Fibroblast of lung (primary cell): ENCODE results near the gene GPR149. TPM values are rescaled to one million over a fixed set of nuclear protein-coding genes. Genes with fewer than 3 reads are reported as not detected.

Source experiments
- DNase-seq, 2 donors: peaks; one replicate each; pipeline versions ENCODE4 v3.0.0 to v3.0.0-alpha.2; 2010; ENCODE audit warnings: low read depth in 2 of 2
- H2AFZ ChIP-seq: 2 replicates; pipeline ENCODE4 v1.5.1; 2012; ENCODE audit warnings: low read length, control low read depth, inconsistent platforms
- H3K27ac ChIP-seq: 2 replicates; pipeline ENCODE4 v1.5.1; 2011; ENCODE audit warnings: low read length, control low read depth; ENCODE audit not compliant: insufficient read depth
- H3K27me3 ChIP-seq: 2 replicates; pipeline ENCODE4 v1.5.1; 2011; ENCODE audit warnings: mild to moderate bottlenecking, low read length; ENCODE audit not compliant: control insufficient read depth, insufficient read depth
- H3K36me3 ChIP-seq: 2 replicates; pipeline ENCODE4 v1.5.1; 2011; ENCODE audit warnings: low read length; ENCODE audit not compliant: control insufficient read depth, insufficient read depth
- H3K4me1 ChIP-seq: 2 replicates; pipeline ENCODE4 v1.5.1; 2011; ENCODE audit warnings: low read length; ENCODE audit not compliant: control insufficient read depth, insufficient read depth; ENCODE audit errors: extremely low read depth
- H3K4me2 ChIP-seq: 2 replicates; pipeline ENCODE4 v1.5.1; 2011; ENCODE audit warnings: low read length, control low read depth; ENCODE audit not compliant: insufficient read depth; ENCODE audit errors: extremely low read depth
- H3K4me3 ChIP-seq, 4 experiments: fragments of 200-600 bp in 1 of 4; sonication (generic) in 1 of 4; replicated peaks in 1 of 4; 2 replicates each; pipeline ENCODE4 v1.5.1; 2011 to 2016; ENCODE audit warnings: low read length in 4 of 4, low read depth in 3 of 4, mild to moderate bottlenecking in 3 of 4, control low read depth in 2 of 4, inconsistent platforms in 1 of 4, mixed read lengths in 1 of 4; ENCODE audit not compliant: insufficient read depth in 1 of 4; ENCODE audit errors: control extremely low read depth in 1 of 4
- H3K79me2 ChIP-seq: 2 replicates; pipeline ENCODE4 v1.5.1; 2012; ENCODE audit warnings: mild to moderate bottlenecking, low read length, inconsistent platforms; ENCODE audit not compliant: control insufficient read depth, insufficient read depth
- H3K9ac ChIP-seq: 2 replicates; pipeline ENCODE4 v1.5.1; 2011; ENCODE audit warnings: mild to moderate bottlenecking, low read length, control low read depth; ENCODE audit not compliant: insufficient read depth
- H3K9me3 ChIP-seq: 2 replicates; pipeline ENCODE4 v1.5.1; 2012; ENCODE audit warnings: low read depth, low read length; ENCODE audit not compliant: control insufficient read depth, insufficient read depth
- H4K20me1 ChIP-seq: 2 replicates; pipeline ENCODE4 v1.5.1; 2011; ENCODE audit warnings: low read length; ENCODE audit not compliant: control insufficient read depth, insufficient read depth; ENCODE audit errors: extremely low read depth
- EZH2 ChIP-seq: IDR thresholded peaks from 2 replicates; pipeline ENCODE4 v1.5.1; 2012; ENCODE audit warnings: low read length, control low read depth, mild to moderate bottlenecking; ENCODE audit errors: missing control alignments
- polyA plus RNA-seq, 2 donors: library from polyadenylated mRNA; depleted of rRNA in 1 of 2; stranded (reverse) in 1 of 2; unstranded in 1 of 2; fragments of >200 nt; gene quantifications; 2 replicates each; pipeline ENCODE4 v1.2.1, GENCODE V29; 2011 to 2012; ENCODE audit warnings: missing spikeins in 1 of 2
- total RNA-seq: library from RNA; depleted of rRNA; stranded (reverse); fragments of >200 nt; gene quantifications from 2 replicates; pipeline ENCODE4 v1.2.1, GENCODE V29; 2014
- TF ChIP-seq, protein P1 (sequence below), 2 donors: IDR thresholded peaks in 1 of 2; conservative IDR thresholded peaks in 1 of 2; 1 replicate in 1 of 2; 2 replicates in 1 of 2; pipeline ENCODE4 v1.5.1; 2011 to 2012; ENCODE audit warnings: low read length in 2 of 2, control low read depth in 1 of 2, inconsistent platforms in 1 of 2, low read depth in 1 of 2, mild to moderate bottlenecking in 1 of 2

GPR149 gene
- total and polyA plus RNA-seq, 2 donors (not counting 1 experiment from before 2014, with no cell fraction given): not detected

DNA sequence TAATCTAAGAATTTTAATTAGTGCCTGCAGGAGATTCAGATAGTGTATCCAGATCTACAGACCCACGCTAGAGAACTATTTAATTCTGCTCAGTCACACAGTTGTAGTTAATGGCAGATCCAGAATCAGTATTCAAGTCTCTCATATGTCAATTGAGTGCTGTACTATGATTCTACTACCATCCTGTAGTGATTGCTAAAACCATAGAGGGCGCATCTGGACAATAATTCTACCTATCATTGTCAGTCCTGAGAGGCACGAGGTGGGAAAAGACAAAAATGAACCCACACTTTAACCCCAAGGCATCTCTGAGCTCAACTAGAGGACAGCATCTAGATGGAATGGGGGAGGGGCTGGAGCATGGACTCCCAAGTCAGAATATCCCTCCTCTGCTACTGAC, 128.4 kb downstream of the GPR149 start:
- no peak overlapping the region for H2AFZ ChIP-seq
- no peaks in the 10 kb centered on the region for H3K9me3 ChIP-seq
- no peak overlapping the region for H3K4me2 ChIP-seq
- H3K79me2 ChIP-seq: no peaks in the 10 kb centered on the region
- no peak overlapping the region for H3K27ac ChIP-seq
- no peaks in the 10 kb centered on the region for H3K27me3 ChIP-seq
- TF ChIP-seq, protein P1, sequence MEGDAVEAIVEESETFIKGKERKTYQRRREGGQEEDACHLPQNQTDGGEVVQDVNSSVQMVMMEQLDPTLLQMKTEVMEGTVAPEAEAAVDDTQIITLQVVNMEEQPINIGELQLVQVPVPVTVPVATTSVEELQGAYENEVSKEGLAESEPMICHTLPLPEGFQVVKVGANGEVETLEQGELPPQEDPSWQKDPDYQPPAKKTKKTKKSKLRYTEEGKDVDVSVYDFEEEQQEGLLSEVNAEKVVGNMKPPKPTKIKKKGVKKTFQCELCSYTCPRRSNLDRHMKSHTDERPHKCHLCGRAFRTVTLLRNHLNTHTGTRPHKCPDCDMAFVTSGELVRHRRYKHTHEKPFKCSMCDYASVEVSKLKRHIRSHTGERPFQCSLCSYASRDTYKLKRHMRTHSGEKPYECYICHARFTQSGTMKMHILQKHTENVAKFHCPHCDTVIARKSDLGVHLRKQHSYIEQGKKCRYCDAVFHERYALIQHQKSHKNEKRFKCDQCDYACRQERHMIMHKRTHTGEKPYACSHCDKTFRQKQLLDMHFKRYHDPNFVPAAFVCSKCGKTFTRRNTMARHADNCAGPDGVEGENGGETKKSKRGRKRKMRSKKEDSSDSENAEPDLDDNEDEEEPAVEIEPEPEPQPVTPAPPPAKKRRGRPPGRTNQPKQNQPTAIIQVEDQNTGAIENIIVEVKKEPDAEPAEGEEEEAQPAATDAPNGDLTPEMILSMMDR (conservative IDR thresholded peaks at IDR 0.05 in 1 of 2, IDR thresholded peaks at IDR 0.05 in 1 of 2; ENCODE audit: low read depth in 1 of 2, low read length in 2 of 2): no peak
- TF ChIP-seq EZH2: no peak
- no peaks in the 10 kb centered on the region for H3K4me1 ChIP-seq
- no peak overlapping the region for H3K4me3 ChIP-seq
- no peak overlapping the region for H3K9ac ChIP-seq
- peaks cover 8% of the 10 kb centered on the region for H3K36me3 ChIP-seq
- no peak for DNase-seq
- no peaks in the 10 kb centered on the region for H4K20me1 ChIP-seq

DNA sequence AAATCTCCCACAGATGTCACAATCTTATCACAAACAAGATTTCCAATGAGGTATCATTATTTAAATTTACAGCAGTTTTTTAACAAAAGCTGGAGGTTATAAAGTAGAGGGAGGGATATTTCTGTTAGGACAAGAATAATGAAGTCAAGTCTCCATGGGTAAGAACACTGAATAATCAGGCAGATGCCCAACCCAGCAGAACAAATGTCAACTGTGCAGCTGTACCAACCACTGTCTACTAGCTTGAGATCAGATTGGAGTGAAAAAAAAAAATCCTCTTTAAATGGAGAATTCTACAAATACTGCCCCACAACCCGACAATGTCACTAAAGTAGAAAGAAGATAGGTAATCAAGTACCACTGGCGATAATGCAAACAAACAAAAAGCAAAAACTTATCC, 136.0 kb downstream of the GPR149 start:
- Histone ChIP-seq H3K79me2 (no peaks in the 10 kb centered on the region), H3K36me3 (peaks cover 2% of the 10 kb centered on the region)
- no peak for TF ChIP-seq EZH2
- TF ChIP-seq, protein P1 (conservative IDR thresholded peaks at IDR 0.05 in 1 of 2, IDR thresholded peaks at IDR 0.05 in 1 of 2; ENCODE audit: low read depth in 1 of 2, low read length in 2 of 2): no peak

DNA sequence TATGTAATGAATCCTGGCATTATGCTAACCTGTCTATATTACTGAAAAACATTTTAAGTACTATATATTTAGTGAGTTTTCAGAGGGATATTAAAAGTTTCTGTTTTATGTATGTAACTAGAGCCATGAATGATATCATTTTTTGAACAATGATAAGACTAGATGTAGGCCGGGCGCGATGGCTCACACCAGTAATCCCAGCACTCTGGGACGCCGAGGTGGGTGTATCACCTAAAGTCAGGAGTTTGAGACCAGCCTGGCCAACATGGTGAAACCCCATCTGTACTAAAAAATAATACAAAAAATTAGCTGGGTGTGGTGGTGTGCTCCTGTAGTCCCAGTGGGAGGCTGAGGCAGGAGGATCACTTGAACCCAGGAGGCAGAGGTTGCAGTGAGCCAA, 139.8 kb downstream of the GPR149 start:
- no peaks in the 10 kb centered on the region for H3K9me3 ChIP-seq
- DNase-seq: no peak
- no peak overlapping the region for H3K4me3 ChIP-seq
- peaks cover 4% of the 10 kb centered on the region for H3K36me3 ChIP-seq
- H3K79me2 ChIP-seq: no peaks in the 10 kb centered on the region
- no peaks in the 10 kb centered on the region for H3K4me1 ChIP-seq
- no peak overlapping the region for H3K4me2 ChIP-seq
- no peaks in the 10 kb centered on the region for H4K20me1 ChIP-seq
- no peak overlapping the region for H3K9ac ChIP-seq
- H3K27me3 ChIP-seq: no peaks in the 10 kb centered on the region
- TF ChIP-seq, protein P1 (conservative IDR thresholded peaks at IDR 0.05 in 1 of 2, IDR thresholded peaks at IDR 0.05 in 1 of 2; ENCODE audit: low read depth in 1 of 2, low read length in 2 of 2): no peak
- TF ChIP-seq EZH2: no peak
- H3K27ac ChIP-seq: no peak overlapping the region
- no peak overlapping the region for H2AFZ ChIP-seq

More for the DNA sequence above, 136.0 kb downstream of the GPR149 start:
- no peak overlapping the region for H3K4me3 ChIP-seq
- no peak overlapping the region for H3K9ac ChIP-seq
- no peaks in the 10 kb centered on the region for H3K4me1 ChIP-seq
- no peaks in the 10 kb centered on the region for H3K9me3 ChIP-seq
- no peak overlapping the region for H3K4me2 ChIP-seq
- no peaks in the 10 kb centered on the region for H3K27me3 ChIP-seq
- no peak overlapping the region for H2AFZ ChIP-seq
- no peaks in the 10 kb centered on the region for H4K20me1 ChIP-seq
- DNase-seq: no peak
- H3K27ac ChIP-seq: no peak overlapping the region

Other genes starting within 250 kb of the GPR149 start
- gene DHX36, start 105.7 kb downstream of the GPR149 start, total RNA-seq: 39.8 and 55.2 TPM in 2 replicates
- 54.0 and 60.8 TPM in 2 replicates for gene DHX36, start 105.7 kb downstream of the GPR149 start, polyA plus RNA-seq